DMS153 (cell line): ENCODE results near the gene INPP5J.
"Not testable (repeated sequence)": the region's sequence is repeated elsewhere in the genome, so short reads cannot be mapped to it uniquely, and the experiment has no call there.

Experiments used
- DNase-seq: peaks from one replicate; lab custom pipeline; 2025; lab: John Stamatoyannopoulos, UW

INPP5J gene

DNA sequence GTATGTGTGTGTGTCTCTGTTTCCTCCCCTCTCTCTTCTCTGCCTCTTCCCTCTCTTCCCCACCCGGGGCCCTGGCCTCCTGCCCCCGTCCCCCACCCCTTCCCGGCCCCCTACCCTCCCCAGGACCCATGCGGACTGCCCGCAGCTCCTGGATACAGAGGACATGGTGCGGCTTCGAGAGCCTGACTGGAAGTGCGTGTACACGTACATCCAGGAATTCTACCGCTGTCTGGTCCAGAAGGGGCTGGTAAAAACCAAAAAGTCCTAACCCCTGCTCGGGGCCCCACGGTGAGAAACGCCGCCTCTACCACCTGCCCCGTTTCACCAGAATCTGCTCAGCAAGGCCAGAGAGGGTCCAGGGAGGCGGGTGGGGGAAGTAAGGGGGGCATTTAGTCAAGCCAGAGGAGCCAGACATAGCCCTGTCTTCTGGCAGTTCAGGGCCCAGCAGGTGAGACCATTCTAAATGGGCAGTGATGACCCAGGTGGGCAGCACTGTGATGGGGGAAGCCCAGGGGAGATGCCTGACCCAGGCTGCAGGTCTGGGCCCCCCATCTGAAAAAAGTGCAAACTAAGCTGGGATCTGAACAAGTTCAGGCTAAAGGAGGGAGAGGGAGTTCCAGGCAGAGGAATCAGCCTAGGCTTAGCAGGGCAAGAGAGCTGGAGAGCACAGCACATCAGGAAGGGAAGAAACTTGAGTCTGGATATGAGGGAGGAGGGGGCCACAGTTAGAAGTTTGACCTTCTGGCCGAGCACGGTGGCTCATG, 21.8 kb upstream of the INPP5J start:
- DNase-seq, result no peak

DNA sequence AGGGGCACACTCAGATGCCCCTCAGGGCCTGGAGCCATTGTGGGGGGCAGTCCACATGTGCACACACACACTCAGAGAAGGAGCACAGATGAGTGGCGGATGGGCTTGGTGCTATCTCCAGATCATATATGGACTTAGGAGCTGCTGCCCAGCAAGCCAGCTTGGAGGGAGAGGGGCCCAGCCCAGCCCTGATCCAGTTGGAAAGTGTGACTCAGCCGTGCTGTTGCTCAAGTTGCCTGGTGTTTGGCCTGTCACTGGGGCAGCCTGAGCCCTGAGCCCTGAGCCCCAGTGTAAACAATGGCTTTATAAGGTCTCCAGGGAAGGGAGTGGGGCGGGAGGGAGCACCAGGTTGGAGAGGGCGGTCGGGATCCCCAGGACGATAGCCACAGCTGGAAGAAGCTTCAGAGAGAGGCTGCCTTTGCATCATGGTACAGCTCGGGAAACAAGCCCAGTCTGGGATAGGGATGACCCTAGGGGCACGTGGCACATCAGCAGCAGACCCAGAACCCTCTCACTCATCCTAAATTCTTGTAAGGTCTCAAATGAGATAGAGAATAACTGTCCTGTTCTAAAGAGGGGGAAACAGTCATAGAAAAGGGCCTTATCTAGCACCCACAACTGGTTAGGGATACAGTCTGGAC, 20.2 kb upstream of the INPP5J start:
- DNase-seq, result no peak

DNA sequence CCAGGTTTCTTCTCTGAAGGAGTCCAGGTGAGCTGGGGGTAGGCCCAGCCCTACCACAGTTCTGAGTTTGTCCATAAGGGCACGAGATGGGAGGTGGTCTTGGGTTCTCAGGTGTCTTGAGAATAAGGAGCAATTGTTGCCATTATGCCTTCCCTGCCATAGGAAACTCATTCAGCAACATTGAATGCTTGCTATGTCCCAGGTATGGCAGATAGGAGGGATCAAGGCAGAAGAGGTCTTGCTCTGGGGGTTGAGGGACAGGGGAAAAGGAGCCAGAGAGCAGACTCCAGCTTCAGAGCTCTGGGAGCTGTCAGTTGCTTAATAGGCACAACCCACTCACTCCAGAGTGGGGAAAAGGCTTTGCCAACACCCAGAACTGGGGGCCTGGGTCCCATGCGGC, 19.7 kb upstream of the INPP5J start:
- DNase-seq, result no peak

DNA sequence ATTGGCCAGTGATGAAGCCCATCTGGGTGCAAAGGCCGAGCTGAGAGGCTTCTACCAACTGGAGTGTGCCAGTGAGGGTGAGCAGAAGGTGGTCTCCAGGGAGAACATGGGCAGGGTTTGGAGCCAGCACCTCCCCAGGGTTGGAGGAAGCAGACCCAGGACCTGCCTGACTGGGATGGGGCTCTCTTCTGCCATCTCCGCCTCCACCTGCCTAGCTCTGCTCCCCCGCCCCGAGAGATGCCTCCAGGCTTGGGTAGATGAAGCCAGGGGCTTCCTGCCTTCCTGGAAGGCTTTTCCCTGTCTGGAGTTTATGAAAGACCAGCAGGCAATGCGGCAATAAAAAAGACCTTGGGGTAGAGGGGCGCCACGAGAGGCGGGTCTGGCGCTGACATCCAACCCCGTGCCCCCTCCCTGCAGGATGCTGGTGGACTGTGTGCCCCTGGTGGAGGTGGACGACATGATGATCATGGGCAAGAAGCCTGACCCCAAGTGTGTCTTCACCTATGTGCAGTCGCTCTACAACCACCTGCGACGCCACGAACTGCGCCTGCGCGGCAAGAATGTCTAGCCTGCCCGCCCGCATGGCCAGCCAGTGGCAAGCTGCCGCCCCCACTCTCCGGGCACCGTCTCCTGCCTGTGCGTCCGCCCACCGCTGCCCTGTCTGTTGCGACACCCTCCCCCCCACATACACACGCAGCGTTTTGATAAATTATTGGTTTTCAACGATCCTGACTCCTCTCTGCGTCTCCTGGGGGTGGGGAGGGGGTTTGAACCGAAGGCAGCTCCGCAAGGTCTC, 18.7 kb upstream of the INPP5J start:
- no peak for DNase-seq

DNA sequence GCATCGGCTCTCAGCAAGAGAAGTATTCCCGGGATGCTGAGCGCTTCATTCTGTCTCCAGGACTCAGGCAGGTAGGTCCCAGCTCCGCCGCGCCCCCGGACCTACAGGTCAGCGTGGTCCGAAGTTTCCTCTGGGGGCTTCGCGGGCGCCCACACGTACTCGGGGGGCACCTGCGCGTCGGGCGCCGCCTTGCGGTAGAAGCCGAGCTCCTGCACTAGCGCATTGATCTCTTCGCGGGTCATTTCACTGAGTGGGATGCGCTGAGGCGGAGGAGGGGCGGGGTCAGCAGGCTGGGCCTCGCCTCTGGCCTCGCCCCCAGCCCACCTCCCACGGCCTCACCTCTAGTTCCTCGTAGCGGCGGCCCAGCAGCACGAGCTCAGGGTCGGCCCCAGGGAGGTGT, 17.9 kb upstream of the INPP5J start:
- DNase-seq, result no peak

DNA sequence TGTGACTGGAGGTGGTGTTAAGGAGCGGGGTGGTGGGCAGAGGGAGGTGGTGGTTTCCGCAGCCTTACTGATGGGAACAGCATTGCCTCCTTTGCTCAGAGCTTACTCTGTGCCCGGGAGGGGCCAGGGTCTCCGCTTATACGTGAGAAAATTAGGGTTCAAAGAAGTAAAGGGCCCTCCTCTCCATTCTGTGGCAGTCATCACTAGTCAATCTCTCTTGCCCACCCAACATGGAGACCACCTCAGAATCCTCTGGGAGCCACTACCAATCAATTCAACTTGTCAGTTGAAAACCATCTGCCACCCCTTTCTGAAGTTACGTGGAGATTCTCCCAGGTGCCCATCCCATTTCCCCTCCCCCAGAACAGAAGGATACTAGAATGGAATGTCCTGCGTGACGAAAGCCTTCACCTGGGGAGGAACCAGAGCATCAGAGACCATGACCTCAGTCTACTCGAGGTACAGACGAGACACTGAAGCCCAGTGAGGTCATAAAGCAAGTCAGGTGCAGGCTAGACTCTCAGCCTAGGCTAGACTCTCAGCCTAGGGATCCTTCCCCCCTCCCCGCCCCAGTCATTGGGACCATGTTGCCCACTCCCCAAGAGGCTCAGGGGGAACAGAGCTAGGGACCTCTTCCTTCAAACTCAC, 17.4 kb upstream of the INPP5J start:
- no peak for DNase-seq

DNA sequence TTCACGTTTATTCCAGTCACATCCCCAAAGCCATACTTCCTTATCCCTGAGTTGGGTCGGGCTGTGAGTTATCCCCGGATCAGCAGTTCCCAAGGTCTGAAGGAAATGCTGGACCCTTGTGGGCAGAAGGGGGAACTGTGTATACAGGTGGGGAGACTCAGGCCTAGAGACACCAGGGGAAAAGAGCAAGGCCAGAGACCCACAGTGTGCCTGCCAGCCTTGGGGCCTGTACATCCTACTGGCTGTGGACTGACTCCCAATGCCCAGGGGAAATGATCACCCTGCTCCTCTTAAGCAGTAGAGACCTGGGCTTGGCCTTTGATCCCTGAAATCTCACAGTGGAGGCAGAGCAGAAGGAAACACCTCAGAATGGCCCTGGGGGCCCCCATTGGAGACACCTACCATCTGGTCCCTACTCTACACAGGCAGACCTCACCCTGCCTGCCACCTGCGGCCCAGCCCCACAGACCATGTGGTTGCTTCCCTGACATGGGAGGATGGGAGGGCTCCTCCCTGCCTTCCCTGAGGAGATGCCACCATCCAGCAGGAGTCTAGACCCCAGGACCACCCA, 16.7 kb upstream of the INPP5J start:
- no peak for DNase-seq

DNA sequence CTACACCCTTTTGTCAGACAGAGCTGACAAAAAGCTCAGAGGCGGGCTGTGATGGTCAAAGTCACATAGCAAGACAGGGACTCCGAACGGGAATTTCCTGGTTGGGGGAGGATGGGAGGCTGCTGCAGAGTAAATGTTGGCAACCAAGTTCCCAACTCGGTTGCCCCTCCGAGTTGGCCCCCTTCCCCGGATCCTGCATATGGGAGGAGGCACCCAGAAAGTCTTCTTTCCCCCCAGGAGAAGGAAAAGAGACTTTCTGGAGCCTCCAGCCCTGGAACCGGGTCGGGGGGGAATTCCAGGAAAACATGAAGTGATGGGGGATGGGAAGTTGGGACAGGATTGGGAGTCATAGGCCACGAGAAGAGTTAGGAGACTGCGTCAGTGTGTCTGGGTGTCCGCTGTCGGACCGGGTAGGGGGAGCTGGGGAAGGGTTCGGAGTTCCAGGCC, 16.0 kb upstream of the INPP5J start:
- DNase-seq, result no peak

DNA sequence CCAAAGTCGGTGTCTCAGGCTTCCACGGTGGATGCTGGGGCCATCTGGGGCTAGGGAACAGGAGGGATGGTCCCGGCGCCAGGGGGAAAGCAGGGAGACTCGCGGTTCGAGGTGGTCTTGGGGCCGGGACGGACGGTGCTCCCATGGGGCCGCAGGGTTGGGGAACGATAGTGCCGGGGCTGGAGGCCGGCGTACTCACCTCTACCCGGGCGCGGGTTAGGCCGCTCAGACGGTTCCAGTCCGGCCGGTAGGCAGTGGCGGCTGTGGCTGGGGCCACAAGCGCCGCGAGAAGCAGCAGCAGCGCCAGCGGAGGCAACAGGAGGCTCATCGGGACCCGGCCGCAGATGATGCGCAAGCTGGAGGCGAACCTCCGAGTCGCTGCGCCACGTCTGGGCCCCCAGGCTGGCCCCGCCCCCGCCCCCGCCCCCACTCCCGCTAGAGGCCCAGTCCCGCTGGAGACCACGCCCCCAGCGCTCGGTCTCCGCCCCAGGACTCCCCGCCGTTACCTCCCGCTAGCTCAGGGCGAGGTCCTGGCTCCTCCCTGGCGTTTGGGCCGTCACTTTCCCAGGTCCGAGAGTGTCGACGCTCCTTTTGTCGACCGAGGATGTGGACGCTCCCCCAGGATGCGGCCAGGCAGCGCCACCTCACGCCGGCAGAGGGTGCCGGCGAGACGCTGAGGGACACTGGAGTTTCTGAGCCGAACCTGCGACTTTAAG, 15.4 kb upstream of the INPP5J start, which contains the start of gene SELENOM:
Gene SELENOM, minus strand, starts transcription at position 391 of the 716 bp plus-strand sequence. Its CDS starts 63 bp downstream, at position 328.
- DNase-seq, result peak; percentile 97

DNA sequence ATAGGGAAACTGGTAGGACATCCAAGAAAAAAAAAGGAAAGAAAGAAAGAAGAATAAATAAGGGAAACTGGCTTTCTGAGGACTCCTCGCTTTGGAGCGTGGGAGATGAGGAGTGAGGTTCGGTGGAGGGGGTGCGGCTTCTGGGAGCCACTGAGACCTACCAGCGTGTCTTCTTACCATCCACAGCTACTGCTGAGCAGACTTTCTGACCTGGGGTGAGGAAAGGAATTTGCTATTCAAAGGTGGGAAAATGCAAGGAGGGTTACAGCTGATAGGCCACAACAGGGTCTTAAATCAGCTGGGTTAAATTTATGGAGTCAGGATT, 14.9 kb upstream of the INPP5J start:
- no peak for DNase-seq

DNA sequence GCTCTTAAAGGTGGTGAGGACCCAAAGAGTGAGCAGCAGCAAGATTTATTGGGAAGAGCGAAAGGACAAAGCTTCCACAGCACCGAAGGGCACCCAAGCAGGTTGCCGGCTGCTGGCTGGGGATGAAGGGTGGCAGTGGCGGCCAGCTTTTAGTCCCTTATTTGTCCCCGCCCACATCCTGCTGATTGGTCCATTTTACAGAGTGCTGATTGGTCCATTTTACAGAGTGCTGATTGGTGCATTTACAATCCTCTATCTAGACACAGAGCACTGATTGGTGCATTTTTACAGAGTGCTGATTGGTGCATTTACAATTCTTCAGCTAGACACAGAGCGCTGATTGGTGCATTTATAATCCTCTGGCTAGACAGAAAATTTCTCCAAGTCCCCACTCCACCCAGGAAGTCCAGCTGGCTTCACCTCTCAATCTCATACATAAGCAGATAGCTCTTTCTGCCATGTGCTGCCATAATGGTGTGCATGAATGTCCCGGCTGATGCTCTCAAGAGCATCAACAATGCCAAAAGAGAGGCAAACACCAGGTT, 10.1 kb upstream of the INPP5J start:
- DNase-seq, result not testable (repeated sequence)

DNA sequence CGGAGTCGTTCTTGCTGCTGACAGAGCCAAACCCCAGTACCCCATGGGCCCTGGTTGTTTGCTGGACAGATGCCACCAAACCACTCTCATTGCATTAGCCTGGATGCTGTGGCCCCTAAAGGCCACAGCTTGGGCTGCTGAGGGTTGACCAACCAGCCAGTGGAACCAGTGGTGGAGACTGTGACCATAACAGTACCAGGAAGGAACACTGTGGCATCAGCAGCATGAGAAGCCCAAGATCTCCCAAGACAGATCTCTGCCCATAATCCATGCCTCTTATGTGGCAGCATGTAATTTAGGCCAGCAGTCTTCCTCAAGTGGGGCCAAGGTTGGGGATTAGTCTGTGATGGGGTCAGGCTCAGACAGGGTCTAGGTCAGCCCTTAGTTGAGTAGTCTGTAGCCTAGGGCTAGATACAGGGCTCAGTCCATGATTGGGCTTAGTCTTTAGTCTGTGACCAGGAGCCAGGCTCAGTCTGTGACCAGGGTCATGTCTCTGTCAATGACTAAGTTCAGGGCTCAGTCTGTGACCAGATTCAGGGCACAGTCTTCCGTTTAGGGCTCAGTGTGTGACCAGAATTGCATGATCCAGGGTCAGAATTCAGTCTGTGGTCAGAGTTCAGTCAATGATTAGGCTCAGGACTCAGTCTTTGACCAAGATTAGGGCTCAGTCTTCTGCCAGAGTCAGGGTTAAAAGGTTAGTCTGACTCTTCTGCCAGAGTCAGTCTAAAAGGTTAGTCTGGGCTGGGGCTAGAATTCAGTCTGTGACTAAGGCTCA, 4.5 kb upstream of the INPP5J start:
- no peak for DNase-seq

DNA sequence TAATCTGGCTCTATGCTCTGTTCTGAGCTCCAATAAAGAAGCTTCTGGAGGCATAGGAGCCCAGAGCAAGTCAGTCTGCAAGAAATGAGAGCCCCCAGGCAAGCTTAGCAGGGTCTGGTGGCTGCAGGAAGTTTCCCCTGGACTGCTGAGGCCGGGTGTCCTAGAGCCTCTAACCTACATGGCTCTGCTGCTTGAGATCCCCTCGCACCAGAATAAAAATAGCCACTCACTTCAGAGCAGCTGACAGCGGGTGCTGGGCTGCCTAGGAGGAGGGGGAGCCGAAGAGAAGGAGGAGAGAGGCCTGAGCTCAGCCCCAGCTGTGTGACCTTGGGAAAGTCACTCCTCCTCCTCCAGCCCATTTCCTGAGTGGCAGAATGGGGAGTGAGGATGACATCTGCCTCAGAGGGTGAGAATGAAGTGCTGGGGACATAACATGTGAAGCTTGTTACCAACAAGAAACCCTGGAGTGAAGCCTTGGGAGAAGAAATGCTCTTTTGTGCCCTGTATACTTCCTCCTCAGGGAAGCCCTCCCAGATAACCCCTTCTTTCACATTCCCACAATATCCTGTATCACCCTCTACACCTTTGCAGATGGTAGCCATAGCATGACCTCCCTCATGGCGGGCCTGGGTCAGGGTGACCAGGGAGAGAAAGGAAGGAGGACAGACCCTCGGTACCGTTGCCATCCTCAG, 3.6 kb upstream of the INPP5J start:
- no peak for DNase-seq

DNA sequence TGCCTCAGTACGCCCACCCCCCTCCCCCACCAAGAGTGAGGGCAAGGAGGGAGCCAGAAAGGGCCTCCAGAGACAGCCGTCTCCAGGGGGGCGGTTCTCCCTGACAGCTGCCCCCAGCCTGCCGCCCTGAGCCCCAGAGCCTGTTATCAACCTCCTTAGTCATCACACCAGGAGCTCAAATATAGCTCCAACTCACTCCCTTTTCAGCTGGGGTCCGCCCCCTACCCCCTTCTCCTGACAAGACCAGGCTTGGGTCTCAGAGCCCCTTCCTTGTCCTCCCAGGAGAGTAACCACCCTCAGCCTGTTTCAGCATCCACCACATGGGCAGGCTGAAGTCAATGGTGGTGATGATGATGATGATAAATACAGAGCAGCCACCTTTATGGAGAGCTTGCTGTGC, 2.5 kb upstream of the INPP5J start:
- DNase-seq, result no peak

DNA sequence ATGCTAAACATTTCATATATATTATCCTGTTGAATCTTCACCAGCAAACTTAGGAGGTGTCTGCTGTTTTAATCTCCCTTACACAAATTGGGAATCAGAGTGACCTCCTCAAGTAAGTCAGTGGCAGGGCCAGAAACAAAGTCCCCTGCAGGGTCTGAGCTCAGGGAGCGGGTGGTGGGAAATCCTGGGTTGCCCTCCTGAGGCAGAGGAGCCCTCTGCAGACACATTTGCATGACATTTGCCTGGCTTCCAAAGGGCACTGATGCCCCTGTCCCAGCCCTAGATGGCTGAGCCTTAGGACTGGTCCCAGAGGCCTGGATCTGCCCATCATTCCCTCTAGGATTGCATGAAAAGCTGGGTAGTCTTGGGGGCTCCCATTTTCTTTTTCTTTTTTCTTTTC, 2.1 kb upstream of the INPP5J start:
- no peak for DNase-seq

DNA sequence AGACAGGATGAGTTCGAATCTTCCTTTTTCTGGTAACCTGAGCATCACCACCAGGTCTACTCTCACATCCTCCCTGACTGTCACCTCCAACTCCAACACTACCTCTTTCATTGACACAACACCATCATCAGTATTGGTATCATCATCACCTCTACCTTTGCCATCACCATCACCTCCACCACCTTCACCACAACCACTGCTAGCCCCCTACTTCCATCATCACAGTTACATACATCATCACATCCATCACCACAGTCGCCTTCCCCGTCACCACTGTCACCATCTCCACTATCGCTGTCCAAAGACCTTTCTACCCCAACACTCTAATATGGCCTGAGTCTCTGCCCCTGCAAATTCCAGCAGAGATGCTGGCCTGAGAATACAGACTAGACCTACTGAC, 1.4 kb upstream of the INPP5J start:
- no peak for DNase-seq

DNA sequence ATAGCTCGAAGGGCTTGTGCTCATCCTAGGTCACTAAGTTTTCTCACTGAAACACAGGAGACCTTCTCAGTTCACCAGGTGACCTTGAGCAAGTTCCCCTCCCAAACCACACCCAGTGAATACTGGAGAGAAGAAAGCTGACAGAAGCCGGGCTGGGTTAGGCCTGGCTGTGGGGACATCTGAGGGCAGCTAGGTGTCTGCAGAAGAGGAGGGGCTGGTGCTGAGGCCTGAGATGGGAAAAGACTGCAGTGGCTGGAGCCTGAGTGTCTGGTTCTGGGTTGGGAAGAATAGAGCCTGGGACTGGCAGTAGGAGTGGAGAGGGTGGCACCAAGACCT, 602 bp upstream of the INPP5J start:
- no peak for DNase-seq

DNA sequence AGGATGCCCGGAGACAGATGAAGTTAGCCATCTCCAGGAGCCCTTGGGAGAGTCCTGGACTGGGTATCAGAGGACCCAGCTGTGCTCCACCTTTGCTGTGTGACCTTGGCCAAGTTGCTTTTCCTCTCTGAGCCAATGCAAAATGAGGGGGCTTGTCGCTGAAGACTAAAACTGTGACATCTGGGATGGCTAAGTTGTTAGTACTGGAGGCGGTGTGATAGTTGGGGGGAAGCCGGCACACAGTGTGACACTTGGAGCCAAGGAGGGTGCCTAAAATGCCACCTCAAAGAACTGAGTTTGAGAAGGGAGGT, 481 bp downstream of the INPP5J start:
- no peak for DNase-seq

DNA sequence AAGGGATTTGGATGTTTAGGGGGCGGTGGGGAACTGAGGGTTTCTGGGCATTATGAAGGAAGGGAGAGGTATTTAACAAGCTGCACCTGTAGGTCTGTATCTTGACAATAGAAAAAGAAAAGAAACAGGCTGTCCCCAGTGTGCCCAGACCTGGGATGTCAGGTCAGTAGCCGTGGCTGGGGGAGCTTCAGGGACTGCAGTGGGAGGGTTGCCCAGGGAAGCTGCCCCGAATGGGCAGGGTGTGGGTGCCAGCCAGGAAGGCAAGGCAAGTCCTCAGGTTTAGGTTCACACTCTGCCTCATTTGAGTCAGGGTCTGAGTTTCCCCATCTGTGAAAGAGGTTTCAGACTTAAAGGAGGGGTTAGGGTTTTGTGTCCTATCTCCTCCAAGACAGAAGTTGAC, 1.5 kb downstream of the INPP5J start:
- DNase-seq, result no peak

DNA sequence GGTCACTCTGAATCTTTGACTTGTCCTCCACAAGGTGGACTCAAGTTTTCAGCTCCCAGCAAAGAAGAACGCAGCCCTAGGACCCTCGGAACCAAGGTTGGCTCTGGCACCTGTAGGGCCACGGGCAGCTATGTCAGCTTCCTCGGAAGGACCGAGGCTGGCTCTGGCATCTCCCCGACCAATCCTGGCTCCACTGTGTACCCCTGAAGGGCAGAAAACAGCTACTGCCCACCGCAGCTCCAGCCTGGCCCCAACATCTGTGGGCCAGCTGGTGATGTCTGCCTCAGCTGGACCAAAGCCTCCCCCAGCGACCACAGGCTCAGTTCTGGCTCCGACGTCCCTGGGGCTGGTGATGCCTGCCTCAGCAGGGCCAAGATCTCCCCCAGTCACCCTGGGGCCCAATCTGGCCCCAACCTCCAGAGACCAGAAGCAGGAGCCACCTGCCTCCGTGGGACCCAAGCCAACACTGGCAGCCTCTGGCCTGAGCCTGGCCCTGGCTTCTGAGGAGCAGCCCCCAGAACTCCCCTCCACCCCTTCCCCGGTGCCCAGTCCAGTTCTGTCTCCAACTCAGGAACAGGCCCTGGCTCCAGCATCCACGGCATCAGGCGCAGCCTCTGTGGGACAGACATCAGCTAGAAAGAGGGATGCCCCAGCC, 2.2 kb downstream of the INPP5J start:
- DNase-seq, result no peak
